Measurements from ENCODE around the gene IER2.
"Not testable (repeated sequence)": the region's sequence is repeated elsewhere in the genome, so short reads cannot be mapped to it uniquely, and the experiment has no call there.

The IER2 gene

DNA sequence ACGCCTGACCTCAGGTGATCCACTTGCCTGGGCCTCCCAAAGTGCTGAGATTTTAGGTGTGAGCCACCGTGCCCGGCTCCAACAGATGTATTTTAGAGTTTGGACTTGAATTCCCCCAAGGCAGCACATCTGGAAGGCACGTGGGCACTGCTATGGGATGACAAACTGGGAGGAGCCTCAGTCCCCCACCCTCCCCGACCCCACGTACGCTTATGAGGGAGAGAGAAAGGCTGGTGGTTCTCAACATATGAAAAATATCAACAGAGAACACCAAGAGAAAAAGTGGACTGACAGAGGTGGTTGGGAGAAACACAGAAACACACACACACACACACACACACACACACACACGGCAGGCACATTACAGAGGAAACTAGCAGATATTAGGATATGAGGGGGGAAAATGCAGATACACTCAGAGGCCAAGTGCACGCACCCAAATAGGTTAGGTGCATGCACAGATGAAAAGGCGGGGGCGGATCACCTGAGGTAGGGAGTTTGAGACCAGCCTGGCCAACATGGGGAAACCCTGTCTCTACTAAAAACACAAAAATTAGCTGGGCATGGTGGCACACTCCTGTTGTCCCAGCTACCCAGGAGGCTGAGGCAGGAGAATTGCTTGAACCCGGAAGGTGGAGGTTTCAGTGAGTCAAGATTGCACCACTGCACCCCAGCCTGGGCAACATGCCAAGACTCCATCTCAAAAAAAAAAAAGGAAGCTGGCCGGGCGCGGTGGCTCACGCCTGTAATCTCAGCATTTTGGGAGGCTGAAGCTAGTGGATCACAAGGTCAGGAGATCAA is 3.2 kb upstream of the IER2 start:
- no peak for DNase-seq

DNA sequence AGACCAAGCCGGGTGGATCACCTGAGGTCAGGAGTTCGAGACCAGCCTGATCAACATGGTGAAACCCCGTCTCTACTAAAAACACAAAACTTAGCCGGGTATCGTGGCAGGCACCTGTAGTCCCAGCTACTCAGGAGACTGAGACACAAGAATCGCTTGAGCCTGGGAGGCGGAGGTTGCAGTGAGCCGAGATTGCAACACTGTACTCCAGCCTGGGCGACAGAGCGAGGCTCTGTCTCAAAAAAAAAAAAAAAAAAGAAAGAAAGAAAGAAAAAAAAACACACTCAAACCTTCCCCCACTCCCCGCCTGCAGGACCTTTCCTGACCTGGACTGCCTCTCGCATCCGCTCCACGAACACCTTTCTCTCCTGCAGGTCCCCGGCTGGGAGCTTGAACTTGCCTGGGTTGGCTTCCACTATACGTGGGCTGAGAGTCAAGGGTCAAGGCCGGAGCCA is 1.0 kb upstream of the IER2 start:
- not testable (repeated sequence) for DNase-seq

- no peak for DNase-seq
These were observed 504 bp upstream of the IER2 start for GRCh38 chr19:13149628-13150186.

DNA sequence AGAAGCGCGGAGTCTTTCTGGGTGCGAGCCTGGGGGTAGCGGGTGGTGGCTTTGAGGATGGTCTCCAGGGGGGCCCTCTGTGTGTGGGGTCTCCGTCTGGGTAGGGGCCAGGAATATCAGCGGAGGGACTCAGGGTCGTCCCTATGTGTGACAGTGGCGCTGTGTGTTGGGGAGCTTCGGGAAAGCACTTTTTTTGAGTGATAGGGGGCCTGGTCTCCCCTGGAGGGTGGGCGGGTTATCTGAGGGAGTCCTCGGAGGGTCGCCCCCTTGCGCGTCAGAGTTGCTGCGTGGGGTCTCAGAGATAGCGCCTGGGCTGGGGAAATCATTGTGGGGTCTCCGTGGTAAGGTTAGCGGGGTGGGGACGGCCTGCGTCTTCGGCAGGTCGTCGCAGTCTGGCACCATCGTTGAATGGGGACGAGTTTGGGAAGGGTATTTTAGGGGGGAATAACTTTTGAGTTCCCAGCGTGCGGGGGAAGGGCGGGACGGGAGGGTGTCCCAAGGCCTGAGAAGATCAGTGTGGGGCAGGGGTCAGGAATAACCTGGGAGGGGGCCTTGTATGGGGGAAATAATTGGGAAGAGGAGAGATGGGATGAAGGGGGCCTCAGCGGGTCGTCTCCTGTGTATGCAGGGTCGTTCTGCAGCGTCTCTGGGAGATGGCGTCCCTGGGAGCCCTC is 857 bp downstream of the IER2 start:
- no peak for DNase-seq

DNA sequence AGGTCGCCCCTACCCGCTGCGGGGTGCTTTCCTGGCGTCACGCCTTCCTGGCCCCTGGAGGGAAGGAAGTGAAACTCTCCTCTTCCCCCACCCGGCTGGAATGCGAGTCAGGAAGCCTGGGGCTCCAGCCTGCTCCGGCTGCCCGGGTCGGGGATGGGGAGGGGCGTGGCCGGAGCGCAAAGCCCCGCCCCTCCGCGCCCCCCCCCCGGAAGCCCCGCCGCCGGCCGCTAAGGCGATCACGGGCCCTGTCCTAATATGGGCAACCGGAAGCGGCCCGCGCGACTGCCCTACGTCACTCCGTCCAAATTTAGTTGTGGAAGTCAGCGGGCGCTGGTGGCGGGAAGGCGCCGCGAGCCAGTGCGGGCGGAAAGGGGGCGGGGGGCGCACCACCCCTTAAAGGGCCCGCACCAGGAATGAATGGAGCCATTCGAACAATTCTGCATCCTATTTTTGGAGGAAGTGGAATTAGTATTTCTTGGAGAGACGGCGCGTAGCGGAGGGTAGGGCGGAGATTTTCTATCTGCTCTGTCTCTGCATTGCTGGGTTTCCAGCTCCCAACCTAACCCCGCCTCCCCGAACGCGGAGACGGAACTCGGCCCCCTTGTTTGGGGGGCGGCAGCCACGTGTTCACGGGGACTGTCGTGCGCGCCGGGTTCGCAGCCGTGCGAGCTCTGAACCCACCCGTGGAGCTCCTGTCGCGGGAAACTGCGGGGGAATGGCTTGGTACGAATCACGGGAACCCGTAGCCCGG is 1.6 kb downstream of the IER2 start:
- DNase-seq, result peak; percentile 94

DNA sequence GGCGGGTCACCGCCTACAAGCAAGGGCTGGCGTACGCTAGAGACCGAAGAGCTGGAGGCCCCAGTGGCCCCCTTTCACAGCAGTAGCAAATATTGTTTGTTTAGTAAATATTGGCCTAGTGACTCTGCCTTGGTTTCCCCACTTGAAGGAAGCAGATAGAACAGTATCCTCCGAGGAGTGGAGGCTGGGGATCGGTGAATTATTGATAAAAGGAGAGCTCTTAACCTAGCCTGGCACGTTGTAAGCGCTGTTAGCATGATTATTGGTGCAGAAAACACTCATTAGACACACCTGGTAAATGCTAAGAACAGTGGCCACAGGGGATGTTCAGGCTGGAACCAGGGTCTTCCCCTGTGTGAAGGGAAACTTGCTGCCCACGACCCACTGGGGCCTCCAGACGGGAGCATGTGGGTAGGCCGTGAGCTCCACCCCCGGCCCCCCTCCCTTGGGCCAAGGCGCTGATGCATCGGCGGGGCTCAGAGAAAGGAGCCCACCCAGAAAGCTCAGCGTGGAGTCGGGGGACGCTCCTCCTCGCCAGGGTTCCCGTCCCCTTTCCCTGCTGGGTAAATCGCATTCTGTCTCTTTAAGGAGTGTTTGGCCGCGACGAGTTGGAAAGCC is 2.3 kb downstream of the IER2 start:
- DNase-seq, result no peak

DNA sequence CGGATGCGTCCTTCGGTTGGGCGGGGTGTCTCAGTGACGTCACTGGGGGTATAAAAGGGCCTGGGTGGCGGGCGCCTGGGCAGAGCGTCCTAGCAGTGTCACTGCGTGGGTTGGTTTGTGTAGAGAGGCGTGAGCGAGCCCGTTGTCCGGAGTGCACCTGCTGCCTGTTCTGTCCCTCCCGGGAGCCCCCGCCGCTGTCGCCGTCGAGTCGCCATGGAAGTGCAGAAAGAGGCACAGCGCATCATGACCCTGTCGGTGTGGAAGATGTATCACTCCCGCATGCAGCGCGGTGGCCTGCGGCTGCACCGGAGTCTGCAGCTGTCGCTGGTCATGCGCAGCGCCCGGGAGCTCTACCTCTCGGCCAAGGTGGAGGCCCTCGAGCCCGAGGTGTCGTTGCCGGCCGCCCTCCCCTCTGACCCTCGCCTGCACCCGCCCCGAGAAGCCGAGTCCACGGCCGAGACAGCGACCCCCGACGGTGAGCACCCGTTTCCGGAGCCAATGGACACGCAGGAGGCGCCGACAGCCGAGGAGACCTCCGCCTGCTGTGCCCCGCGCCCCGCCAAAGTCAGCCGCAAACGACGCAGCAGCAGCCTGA is 2.9 kb downstream of the IER2 start:
- peak; percentile 87 for DNase-seq

- DNase-seq, result no peak
These were observed 3.5 kb downstream of the IER2 start for GRCh38 chr19:13153569-13154240.

DNA sequence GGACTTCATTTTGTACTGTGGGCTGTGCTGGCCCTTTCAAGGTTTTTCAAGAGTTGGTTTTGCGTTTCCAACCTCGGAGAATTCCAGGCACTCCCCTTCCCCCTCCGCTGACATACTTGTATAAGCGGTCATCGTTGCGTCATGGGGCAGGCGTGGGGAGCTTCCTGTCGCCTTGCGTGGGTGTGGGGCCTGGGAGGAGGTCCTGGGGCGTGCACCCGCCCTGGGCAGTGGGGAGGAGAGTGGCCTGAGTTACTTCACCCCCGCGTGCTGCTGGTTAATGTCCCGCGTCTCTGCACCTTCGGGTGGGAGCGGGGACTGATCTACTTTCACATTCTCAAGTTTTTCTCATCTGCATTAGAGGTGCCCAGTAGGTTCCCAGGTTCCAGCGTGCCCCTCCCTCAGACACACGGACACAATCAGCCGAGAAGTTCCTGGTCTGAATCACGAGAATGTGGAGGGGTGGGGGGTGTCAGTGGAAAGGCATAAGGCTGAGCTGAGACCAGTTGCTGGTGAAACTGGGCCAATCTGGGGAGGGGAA is 4.1 kb downstream of the IER2 start:
- DNase-seq, result peak; percentile 41

DNA sequence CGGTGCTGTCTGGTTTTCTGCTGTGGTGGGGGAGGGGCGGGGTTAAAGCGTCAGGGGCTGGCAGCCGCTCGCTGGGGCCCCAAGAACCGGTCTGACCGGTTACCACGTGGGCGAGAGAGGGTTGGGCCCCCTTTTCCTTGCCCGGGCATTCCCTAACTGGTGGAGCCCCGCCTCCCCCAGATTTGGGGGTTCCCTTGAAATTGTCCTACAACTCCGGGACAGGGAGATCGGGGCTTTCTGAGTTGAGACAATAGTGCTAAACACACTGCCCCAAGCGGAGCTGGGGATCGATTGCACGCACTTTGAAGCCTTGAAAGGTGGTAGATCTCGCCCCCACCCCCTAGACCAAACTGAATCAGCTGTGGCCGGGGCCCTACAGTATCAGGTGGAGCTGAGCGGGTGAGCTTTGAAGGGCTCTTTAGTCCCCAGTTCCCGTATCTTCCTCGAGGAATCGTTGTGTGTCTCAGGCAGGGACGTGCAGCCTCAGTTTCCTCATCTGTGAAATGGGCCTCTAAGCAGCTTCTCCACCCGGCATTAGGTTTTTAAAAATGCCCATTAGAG is 4.8 kb downstream of the IER2 start:
- peak; percentile 77 for DNase-seq

- peak; percentile 56 for DNase-seq
These were observed 5.5 kb downstream of the IER2 start for GRCh38 chr19:13155472-13156359.

GRCh38 chr19:13159713-13160112 is 9.5 kb downstream of the IER2 start:
- no peak for DNase-seq

DNA sequence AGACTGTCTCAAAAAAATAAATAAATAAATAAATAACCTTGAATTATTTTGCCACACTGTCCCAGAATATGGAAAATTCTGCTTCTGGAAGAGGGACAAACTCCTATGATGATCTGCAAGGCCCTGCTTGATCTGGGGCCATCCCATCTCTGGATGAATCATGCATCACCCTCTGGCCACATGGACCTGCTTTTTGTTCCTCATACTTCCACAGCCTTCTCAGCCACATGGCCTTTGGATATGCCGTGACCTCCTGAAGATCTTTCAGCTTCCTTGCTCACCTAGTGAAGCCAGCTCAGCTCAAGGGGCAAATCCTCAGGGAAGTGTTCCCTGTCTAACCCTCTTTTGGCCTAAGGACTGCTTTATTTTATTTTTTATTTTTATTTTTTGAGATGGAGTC is 10.3 kb downstream of the IER2 start:
- no peak for DNase-seq

DNA sequence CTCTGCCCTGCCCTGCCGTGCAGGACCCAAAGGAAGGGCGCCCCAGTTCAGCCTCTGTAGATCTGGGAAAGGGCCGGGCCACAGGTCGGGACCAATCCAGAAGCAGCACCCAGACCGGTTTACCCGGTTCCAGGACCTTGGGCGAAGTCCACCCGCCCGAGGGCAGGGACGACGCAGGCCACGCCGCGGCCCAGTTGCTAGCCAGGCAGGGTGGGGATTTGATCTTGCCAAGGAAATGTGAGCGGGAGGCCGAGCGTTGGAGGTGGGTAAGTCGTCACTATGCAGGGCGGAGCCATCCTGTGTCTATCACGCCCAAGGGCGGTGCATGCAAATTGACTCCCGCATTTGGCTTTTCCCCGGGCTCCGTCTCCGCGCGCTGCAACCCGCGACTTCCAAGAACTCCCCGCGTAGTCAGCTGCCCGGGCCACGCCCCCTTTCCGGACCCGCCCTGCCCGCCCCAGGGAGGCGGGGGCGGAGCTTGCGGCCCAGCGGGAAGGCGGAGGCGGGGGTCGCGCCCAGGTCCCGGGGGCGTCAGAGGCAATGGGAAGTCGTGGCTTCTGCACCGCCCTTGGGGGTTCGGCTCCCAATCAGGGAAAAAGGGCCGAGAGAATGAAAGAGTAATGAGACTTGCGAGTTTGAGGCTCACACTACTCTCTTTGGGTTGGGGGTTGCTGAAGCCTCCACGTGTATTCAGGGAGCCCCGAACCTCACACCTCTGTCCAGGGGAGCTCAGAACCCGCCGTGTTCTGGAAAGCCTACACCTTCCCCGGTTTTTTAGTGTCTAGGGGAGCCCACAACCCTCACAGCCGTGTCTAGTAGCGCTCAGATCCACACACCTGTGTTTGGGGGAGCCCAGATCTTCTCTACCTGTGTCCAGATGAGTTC is 12.8 kb downstream of the IER2 start:
- DNase-seq, result peak; percentile 94

- peak; percentile 60 for DNase-seq
These were observed 13.6 kb downstream of the IER2 start for GRCh38 chr19:13163609-13164342.

- peak; percentile 31 for DNase-seq
These were observed 14.3 kb downstream of the IER2 start for GRCh38 chr19:13164343-13165161.

Measured in NCI-H774 (cell line).